ENCODE results near the gene RITA1.
A peak's percentile ranks its signal among the peaks of the same experiment; 100 is the strongest.

The RITA1 gene

GRCh38 chr12:113190761-113191160 is 5.2 kb downstream of the RITA1 start:
- peaks cover 37% of the 10 kb centered on the region for H3K36me3 ChIP-seq (ENCODE audit: low read depth)
- H3K9me3 ChIP-seq (ENCODE audit: severe bottlenecking), result no peaks in the 10 kb centered on the region
- peaks cover 12% of the 10 kb centered on the region for H3K4me1 ChIP-seq (ENCODE audit: insufficient read depth, poor library complexity, severe bottlenecking)
- TF ChIP-seq CTCF (IDR thresholded peaks at IDR 0.05; ENCODE audit: poor library complexity, severe bottlenecking), result no peak
- no peak overlapping the region for H3K27ac ChIP-seq (ENCODE audit: poor library complexity, severe bottlenecking)
- DNase-seq (ENCODE audit: low spot score), result no peak
- no peak overlapping the region for H3K4me3 ChIP-seq (ENCODE audit: severe bottlenecking)
- peak; percentile 37; the same call in 2 of the 3 replicates for ATAC-seq (ENCODE audit: low read depth)
- no peaks in the 10 kb centered on the region for H3K27me3 ChIP-seq (ENCODE audit: insufficient read depth, poor library complexity, severe bottlenecking)

- H3K4me1 ChIP-seq (ENCODE audit: insufficient read depth, poor library complexity, severe bottlenecking), result peaks cover 12% of the 10 kb centered on the region
- DNase-seq (ENCODE audit: low spot score) (no peak), ATAC-seq (ENCODE audit: low read depth) (no peak)
- H3K9me3 ChIP-seq (ENCODE audit: severe bottlenecking), result no peaks in the 10 kb centered on the region
- H3K4me3 ChIP-seq (ENCODE audit: severe bottlenecking), result no peak overlapping the region
- H3K27ac ChIP-seq (ENCODE audit: poor library complexity, severe bottlenecking), result no peak overlapping the region
- TF ChIP-seq CTCF (IDR thresholded peaks at IDR 0.05; ENCODE audit: poor library complexity, severe bottlenecking), result no peak
- no peaks in the 10 kb centered on the region for H3K27me3 ChIP-seq (ENCODE audit: insufficient read depth, poor library complexity, severe bottlenecking)
- H3K36me3 ChIP-seq (ENCODE audit: low read depth), result peaks cover 37% of the 10 kb centered on the region
Measured at GRCh38 chr12:113191227-113191626, 5.7 kb downstream of the RITA1 start.

- no peak for TF ChIP-seq CTCF (IDR thresholded peaks at IDR 0.05; ENCODE audit: poor library complexity, severe bottlenecking)
- Histone ChIP-seq H3K4me1 (ENCODE audit: insufficient read depth, poor library complexity, severe bottlenecking) (peaks cover 12% of the 10 kb centered on the region), H3K27me3 (ENCODE audit: insufficient read depth, poor library complexity, severe bottlenecking) (no peaks in the 10 kb centered on the region), H3K9me3 (ENCODE audit: severe bottlenecking) (no peaks in the 10 kb centered on the region), H3K4me3 (ENCODE audit: severe bottlenecking) (no peak overlapping the region), H3K36me3 (ENCODE audit: low read depth) (peaks cover 22% of the 10 kb centered on the region), H3K27ac (ENCODE audit: poor library complexity, severe bottlenecking) (peak overlapping the region; percentile 62)
- DNase-seq (ENCODE audit: low spot score), result no peak
- ATAC-seq (ENCODE audit: low read depth), result peak; percentile 15; the same call in 1 of the 3 replicates
Measured at GRCh38 chr12:113194971-113195391, 9.5 kb downstream of the RITA1 start.

- no peak for TF ChIP-seq CTCF (IDR thresholded peaks at IDR 0.05; ENCODE audit: poor library complexity, severe bottlenecking)
- no peak for DNase-seq (ENCODE audit: low spot score)
- no peaks in the 10 kb centered on the region for H3K27me3 ChIP-seq (ENCODE audit: insufficient read depth, poor library complexity, severe bottlenecking)
- H3K36me3 ChIP-seq (ENCODE audit: low read depth), result peaks cover 19% of the 10 kb centered on the region
- ATAC-seq (ENCODE audit: low read depth), result no peak
- H3K4me3 ChIP-seq (ENCODE audit: severe bottlenecking), result no peak overlapping the region
- H3K27ac ChIP-seq (ENCODE audit: poor library complexity, severe bottlenecking), result no peak overlapping the region
- no peaks in the 10 kb centered on the region for H3K9me3 ChIP-seq (ENCODE audit: severe bottlenecking)
- H3K4me1 ChIP-seq (ENCODE audit: insufficient read depth, poor library complexity, severe bottlenecking), result peaks cover 12% of the 10 kb centered on the region
Measured at GRCh38 chr12:113195598-113195997, 10.1 kb downstream of the RITA1 start.

GRCh38 chr12:113196582-113196981 is 11.1 kb downstream of the RITA1 start:
- DNase-seq (ENCODE audit: low spot score) (no peak), ATAC-seq (ENCODE audit: low read depth) (no peak)
- Histone ChIP-seq H3K4me3 (ENCODE audit: severe bottlenecking) (no peak overlapping the region), H3K4me1 (ENCODE audit: insufficient read depth, poor library complexity, severe bottlenecking) (peaks cover 12% of the 10 kb centered on the region), H3K9me3 (ENCODE audit: severe bottlenecking) (no peaks in the 10 kb centered on the region), H3K27me3 (ENCODE audit: insufficient read depth, poor library complexity, severe bottlenecking) (no peaks in the 10 kb centered on the region), H3K27ac (ENCODE audit: poor library complexity, severe bottlenecking) (no peak overlapping the region), H3K36me3 (ENCODE audit: low read depth) (peaks cover 9% of the 10 kb centered on the region)
- no peak for TF ChIP-seq CTCF (IDR thresholded peaks at IDR 0.05; ENCODE audit: poor library complexity, severe bottlenecking)
